Measurements from ENCODE around the gene COX7A2.

DNA sequence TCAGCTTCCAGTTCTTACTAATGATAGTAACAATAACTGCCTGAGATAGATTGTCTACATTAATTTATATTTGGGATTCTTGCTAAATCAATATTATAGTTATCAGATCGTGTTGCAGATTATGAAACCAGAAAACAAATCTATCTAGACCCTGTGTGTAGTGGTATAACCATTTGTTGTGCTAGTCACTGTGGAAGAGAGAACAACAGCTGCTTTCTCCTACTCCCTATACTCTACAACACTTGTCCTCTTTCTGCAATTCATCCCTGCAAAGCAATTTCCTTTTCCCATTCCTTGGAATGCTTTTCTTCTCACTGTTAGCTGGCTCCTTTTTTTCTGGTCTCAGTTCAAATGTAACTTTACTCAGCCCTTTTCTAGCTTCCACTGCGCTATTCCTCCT lies 8.3 kb downstream of the COX7A2 start:
- TF ChIP-seq, protein P1, sequence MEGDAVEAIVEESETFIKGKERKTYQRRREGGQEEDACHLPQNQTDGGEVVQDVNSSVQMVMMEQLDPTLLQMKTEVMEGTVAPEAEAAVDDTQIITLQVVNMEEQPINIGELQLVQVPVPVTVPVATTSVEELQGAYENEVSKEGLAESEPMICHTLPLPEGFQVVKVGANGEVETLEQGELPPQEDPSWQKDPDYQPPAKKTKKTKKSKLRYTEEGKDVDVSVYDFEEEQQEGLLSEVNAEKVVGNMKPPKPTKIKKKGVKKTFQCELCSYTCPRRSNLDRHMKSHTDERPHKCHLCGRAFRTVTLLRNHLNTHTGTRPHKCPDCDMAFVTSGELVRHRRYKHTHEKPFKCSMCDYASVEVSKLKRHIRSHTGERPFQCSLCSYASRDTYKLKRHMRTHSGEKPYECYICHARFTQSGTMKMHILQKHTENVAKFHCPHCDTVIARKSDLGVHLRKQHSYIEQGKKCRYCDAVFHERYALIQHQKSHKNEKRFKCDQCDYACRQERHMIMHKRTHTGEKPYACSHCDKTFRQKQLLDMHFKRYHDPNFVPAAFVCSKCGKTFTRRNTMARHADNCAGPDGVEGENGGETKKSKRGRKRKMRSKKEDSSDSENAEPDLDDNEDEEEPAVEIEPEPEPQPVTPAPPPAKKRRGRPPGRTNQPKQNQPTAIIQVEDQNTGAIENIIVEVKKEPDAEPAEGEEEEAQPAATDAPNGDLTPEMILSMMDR (conservative IDR thresholded peaks at IDR 0.05; ENCODE audit: low read depth, low read length) = no peak
- no peak for TF ChIP-seq EZH2 (IDR thresholded peaks at IDR 0.05; ENCODE audit: borderline replicate concordance, low read depth, low read length, poor library complexity, severe bottlenecking)

Measured in A673 (cell line).